GM19468 (cell line): ENCODE measurements around the gene FOXJ3.

ENCODE experiments used
- ATAC-seq: cut with Tn5 transposase; IDR thresholded peaks from one replicate; pipeline ENCODE4 v1.9.1; 2021; ENCODE audit warnings: mild to moderate bottlenecking, moderate library complexity, moderate number of reproducible peaks; ENCODE audit not compliant: unreplicated experiment; ENCODE audit errors: extremely low read depth

FOXJ3 gene

DNA sequence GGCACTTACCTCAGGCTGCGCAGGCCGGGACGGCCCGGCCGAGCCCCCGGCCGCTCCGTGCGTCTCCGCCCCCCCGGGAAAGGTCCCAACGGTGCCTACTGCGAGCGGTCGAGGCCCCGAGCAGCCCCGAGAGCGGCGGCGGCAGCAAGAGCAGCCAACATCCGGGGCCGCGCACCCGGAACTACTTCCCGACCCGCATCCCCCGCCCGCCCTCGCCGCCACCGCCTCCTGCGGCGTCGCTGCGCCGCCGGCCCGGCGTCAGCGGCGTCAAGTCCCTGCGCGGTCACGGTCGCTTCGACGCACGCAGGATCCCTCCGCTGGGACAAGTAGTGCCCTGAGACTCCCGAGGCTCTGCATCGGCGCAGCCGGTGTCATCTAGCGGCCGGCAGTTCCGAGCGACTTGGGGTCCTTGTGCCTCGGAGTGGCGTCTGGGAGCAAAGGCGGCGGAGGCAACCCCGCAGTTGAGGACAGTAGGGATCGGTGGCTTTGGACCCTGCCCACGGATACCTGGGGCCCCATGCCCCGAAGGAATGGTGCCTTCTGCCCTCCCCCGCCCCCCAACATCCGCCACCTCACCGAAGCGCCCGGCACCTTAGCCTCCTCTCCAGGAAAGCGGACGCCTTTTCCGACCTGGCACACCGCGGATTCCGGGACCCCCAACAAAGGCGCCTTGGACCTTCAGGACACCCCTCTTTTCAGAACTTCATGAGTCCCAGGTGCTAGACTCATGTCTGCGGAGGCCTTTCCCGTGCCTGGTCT, at the start of gene FOXJ3:
FOXJ3 (minus strand) TSS at position 186 of the 759 bp plus-strand sequence. CDS start 24,142 bp downstream, outside the sequence.
- ATAC-seq, result peak; percentile 59

DNA sequence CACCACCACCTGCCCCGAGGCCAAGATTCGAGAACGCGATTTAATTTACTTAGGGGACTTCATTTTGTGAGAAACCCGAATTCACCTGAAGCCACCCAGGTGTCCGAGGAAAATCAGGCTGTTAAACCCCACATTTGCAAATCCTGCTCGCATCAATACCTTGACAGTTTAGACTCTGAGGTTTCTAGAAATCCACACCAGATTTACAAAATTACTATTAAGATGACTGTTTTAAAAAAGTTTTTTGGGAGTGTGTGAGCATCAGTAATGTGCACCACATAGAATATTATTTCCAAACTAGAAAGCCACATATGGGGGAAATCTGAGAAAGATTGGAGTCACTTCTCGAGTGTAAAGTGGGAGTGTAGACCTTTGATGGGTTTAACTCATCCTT, 46.2 kb upstream of the FOXJ3 start:
- no peak for ATAC-seq

DNA sequence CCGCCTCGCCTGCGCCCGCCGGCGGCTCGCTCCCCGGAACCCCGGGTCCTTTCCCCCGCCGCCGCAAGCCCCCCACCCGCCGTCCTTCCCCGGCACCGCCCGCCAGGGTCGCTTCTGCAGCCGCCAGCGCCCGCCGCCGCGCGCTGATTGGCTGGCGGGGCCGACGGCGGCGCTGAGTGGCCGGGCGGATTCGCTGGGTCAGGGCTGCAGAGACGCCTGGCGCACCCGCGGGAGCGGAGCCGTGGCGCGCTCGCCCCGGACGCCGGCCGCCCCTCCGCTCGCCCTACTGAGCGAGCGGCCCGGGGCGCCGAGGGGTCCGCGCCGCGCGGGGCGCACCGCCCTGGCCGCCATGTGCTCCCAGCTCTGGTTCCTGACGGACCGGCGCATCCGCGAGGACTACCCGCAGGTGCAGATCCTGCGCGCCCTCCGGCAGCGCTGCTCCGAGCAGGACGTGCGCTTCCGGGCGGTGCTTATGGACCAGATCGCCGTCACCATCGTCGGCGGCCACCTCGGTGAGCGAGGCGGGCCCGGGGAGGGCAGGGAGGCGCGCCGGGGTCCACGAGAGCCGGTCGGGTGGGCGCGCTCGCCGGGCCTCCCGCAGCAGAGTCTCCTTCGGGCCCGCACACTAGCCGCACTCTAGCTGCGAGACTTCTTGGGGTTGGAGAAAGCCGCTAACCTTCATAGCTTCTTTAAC, 45.7 kb upstream of the FOXJ3 start, which contains the start of gene RIMKLA:
RIMKLA (plus strand) TSS at position 207 of the 694 bp plus-strand sequence; CDS start at position 350, 143 bp downstream.
- ATAC-seq, result peak; percentile 41

DNA sequence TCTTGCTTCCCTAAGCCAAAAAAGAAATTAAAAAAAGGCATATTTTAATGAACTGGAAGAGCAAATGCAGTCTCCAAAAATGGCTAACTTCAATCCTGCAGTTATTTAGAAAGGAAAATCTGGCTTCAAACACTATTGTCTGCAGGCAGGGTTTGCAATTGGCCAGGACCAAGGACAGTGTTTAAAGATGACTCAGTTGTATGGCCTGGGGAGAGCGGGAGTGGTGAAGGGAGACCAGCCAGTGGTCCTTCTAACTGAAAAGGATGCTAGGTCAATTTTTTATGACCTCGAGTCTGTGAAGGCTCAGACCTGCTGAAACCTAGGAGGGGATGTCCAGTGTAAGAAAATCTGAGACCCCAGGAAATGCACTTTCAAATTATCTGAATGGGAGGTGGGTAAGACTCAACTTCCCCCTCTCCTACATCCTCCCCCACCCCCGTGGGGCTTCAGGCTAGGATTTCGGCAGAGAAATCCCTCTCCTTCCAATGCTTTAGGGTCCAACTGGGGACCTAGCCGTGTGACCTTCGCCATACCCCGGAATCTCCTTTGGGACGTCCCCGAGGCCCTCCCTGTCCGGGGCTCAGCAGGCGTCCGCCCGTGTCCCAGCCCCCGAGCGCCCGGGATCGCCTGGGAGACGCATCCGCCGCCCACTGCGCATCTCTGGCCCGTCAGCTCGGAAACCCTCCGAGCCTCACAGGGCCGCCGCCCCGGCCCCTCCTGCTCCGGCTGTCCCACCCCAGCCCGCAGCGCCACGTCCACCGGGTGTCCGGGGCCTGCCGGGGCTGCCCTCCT, 45.0 kb upstream of the FOXJ3 start:
- peak; percentile 18 for ATAC-seq

DNA sequence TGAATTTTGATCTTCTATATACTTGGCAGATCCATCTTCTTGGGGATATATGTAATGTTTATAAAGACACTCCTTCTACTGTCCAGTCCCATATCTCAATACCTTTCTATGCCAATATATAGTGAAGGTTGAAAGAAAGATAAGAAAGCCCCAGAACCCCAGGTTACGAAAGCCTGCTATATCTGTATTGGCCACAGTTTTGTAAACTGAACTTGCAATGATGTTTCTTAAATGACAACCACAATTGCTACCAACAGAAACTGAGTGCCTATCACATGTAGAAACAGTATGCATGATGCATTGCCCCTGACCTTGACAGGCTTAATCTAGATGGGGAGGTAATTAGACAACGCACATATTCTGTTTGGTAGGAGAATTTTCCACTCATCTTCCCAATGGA, 37.8 kb upstream of the FOXJ3 start:
- ATAC-seq, result no peak

DNA sequence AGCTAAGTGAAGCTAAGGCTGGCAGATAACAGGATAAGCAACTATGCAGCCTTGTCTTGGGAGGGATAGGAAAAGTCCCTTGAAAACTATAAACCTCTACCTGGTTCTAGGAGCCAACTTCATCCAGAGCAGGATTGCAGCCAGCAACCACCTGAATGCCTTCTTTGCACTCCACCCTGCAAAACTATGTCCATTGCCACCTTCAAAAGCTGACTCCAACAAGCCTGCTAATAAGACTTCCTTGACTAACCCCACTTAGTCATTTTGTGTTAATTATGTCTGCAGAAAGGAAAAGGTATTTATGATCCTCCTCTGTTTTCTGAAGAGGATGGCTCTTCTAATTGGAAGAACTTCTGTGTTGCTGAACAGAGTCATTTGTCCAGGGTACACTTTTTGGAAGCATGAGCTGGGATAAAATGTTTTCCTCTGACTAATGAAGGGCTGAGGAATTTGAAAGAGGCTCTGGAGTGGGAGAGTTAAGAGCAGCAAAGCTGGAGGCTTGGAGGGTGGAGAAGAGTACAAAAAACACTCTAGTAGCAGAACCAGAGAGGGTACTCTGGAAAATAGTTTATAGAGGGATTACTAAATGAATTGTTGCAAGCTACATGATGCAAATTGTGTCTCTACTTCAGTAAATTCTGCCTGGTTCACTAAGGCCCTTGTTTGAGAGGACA, 36.0 kb upstream of the FOXJ3 start:
- ATAC-seq, result no peak

DNA sequence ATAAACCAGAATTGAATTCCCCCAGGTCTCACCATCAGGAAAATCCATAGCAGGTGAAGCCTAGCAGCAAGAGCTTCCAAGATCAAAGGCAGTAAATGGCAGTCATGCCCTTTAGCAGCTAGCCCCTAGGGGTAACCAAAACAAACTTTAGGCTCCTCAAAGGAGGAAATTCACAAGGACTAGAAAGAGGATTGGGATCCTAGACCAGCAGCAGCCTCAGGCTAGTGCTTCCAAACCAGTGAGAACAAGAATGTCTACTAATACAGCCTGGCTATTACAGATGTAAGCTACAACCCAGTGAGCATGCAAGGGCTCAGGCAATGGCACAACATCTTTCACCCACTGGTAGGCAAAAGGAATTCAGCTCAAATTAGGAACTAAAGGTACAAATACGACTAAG, 34.4 kb upstream of the FOXJ3 start:
- no peak for ATAC-seq

DNA sequence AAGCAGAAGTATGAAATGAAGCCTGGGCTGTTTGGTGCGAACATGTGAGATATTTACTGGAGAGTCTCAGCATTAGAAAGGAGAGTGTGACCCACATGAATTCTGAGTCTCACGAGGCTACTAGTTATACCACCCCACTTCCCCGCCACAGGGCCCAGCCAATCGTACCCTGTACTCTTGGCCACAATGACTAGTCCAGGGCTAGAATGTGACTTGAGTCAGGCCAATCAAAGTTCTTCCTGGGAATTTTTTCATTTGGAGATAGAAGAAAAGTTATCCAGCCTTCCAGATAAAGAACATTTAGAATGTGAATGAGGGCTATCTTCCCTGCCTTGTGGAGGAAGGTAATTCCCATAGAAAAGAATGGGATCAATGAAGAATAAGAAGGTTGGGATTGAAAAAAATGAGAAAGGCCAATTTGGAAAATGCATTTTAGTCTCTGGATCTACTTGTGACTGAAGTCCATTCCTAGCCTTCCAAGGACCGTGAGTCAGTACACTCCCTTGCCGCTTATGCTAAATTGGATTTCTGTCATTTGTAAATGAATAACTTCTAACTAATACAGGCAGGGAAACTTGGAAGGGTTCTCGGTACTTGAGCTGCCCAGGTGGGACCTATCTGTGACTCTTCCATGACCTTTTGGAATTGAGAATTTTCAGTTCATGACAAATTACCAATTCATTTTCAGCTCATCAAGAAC, 33.2 kb upstream of the FOXJ3 start:
- ATAC-seq, result no peak

DNA sequence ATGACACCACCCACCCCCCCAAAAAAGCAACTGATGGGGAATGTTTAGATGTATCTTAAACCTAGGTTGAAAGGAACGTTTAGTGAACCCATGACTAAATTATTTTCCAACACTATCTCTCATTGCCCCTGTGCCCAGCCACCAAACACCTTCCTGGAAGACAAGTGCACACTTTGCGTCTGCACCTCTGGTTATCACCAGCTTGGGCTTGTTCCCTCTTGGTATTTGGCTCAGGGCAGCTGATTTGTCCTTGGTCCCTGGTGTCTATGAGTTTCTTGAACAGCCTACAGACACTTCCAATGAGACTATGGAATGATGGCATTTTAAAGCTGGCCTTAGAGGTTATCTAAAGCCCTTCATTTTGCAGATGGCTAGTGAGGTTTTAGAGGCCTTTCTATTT, 30.1 kb upstream of the FOXJ3 start:
- ATAC-seq, result no peak

DNA sequence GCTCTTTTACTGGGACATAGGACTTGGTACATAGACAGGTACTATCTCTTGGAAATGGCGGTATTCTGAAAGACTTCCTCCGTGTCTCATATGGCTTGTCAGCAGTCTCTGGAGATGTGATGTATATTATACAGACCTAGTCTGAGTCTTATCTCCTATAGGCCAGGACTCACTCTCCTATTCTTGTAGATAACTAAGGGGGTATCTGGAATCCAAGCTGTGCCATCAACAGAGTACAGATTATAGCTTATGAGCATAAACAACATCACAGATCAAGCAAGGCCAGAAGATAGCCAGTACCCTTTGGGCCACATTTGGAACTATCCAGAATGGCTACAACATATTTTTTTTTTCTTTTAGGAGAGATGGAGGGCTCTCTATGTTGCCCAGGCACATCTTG, 29.5 kb upstream of the FOXJ3 start:
- no peak for ATAC-seq

DNA sequence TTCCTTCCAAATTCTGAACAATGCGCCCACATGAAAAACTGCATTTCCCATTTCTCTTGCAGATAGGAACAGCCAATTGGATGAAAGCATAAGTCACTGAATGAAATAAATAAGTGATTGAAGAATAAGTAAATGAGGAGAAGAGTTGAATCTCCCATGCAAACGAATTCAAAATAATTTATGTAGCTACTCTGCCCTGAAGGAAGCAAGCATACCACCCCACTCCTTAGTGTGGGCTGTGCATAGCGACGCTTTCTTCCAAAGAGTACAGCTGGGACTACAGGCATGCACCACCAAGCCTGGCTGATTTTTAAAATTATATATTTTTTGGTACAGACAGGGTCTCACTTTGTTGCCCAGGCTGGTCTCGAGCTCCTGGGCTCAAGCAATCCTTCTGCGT, 29.1 kb upstream of the FOXJ3 start:
- no peak for ATAC-seq

DNA sequence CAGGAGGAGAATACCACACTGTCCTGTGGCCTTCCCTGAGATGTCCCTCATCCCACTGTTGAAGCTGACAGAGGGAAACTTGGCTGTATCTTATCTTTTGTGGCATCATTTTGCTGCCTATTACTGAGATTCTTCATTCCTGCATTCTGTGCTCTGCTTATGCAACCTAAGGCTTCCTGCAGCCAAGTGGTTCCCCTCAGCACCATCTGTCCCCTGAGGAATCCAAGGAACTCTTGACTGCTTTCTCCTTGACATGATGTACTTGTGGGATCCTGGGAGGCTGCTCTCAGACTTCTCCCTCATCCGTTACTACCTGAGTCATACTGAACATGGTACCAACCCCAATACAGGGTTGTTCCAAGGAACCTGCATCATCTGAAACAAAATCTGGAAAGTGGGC, 24.4 kb upstream of the FOXJ3 start:
- ATAC-seq, result no peak

DNA sequence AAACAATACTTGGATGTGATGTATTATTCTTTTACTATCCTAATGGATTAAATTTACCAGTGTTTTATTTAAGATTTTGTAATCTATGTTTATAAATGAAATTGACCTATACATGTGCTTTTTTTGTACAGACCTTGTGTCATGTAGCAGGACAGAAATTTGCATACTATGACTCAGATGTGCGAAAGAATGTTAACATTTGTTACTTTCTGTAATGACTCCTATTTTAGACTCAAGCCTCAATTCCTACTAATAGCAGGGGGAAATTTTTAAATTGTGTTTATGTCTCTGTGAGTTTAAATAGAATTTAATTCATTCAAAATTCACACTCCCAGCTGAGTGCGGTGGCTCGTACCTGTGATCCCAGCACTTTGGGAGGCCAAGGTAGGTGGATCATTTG, 23.8 kb upstream of the FOXJ3 start:
- ATAC-seq, result no peak

DNA sequence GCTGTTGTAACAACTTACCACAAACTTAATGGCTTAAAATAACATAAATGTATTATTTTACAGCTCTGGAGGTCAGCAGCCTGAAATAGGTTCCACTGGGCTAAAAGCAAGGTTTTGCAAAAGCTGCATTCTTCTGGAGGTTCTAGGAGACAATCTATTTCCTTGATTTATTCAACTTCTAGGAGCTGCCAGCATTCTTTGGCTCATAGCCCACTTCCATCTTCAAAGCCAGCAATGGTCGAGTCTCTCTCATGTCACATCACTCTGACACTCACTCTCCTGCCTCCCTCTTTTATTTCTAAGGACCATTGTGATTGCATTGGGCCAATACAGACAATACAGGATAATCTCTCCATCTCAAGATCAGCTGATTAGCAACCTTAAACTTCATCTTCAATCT, 15.1 kb upstream of the FOXJ3 start:
- ATAC-seq, result no peak

DNA sequence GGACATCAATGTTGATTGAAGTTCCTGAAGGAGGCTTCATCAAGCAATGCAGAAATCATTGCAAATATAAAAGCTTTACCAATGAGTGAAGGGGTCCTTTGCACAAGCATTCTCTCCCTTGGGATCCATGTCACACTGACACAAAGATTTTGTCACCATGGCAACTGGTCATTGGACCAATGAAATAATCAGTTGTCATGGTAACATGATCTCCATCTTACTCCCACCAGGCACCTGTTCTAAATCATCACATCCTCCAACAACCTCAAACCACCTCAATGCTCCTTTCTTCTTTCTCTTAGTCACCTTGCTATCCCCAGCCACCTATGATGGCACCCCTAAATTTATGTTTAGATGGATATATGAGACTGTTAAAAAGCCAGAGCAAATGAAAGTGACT, 13.5 kb upstream of the FOXJ3 start:
- ATAC-seq, result no peak

DNA sequence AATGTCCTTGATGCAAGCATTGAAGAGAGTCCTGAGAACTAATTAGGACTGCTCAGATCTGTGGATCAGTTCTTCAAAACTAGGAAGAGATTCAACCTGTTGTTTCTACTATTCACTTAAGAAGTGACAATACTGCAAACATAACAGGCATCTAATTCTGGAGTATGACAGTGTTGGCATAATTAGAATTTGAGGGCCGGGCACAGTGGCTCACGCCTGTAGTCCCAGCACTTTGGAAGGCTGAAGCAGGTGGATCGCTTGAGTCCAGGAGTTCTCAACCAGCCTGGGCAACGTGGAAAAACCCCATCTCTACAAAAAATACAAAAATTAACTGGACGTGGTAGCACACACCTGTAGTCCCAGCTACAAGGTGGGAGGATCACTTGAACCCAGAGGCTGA, 8.0 kb upstream of the FOXJ3 start:
- no peak for ATAC-seq

DNA sequence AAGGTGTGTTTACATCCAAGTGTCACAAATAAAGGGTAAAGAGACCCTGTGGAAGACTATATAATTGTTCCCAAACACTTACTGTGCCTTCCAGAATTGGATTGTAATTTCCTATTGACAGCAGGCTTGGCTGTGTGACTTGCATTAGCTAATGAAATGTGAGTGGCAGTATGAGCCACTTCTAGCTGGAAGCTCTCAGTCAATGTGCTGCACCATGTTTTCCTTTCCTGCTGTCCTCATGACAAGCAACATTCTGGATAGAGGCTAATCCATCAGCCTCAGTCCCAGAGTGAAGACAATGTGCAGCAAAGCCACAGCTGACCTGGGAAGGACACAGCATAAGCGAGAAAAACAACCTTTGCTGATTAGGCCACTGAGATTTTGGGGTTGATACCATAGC, 5.9 kb upstream of the FOXJ3 start:
- no peak for ATAC-seq

DNA sequence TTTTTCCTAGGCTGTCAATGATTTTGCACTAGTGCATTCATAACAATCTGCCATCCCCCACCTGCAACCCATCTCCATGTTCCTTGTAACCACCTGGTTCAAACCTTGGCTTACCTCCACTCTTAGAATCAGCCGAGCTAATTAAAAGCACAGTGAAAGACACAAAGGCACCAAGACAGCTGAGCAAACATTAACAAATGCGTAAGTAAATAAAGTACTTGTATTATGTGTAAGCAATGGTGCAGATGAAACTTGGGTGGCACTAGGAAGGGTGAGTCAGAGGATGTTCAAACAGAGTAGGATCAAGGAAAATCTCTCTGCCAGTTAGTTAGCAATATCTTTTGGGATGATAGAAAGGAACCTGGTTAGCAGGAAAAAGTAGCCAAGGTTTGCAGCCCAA, 5.1 kb upstream of the FOXJ3 start:
- ATAC-seq, result no peak

DNA sequence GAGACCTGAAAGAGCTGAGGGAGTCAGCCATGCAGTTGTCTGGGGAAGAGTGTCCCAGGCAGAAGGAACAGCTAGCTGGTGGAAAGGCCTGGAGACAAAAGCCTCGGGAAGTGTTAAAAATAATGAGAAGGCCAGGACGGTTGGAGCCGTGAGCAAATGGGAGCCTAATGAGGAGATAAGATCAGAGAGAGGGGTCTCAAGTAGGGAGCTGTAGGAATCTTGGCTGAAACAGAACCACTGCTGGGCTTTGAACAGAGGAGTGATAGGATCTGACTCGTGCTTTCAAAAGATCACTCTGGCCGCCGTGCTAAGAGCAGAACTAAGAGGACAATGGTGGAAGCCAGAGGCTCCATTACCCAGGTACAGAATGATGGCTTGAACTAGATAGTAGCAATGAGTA, 1.9 kb upstream of the FOXJ3 start:
- ATAC-seq, result no peak
